Measurements from ENCODE around the gene TMEM217.

- no peak for TF ChIP-seq MAFK (IDR thresholded peaks at IDR 0.05; ENCODE audit: low read depth, low read length)
- no peak for TF ChIP-seq CTCF (conservative IDR thresholded peaks at IDR 0.05; ENCODE audit: low read depth, low read length)
- TF ChIP-seq RCOR1 (IDR thresholded peaks at IDR 0.05; ENCODE audit: insufficient replicate concordance, low read length), result no peak
- no peak for TF ChIP-seq BHLHE40 (IDR thresholded peaks at IDR 0.05; ENCODE audit: low read depth, low read length)
- TF ChIP-seq POLR2A (IDR thresholded peaks at IDR 0.05; ENCODE audit: low read depth, low read length), result no peak
- TF ChIP-seq SMC3 (IDR thresholded peaks at IDR 0.05; ENCODE audit: low read depth, low read length), result no peak
- TF ChIP-seq CHD1 (IDR thresholded peaks at IDR 0.05; ENCODE audit: low read depth, low read length), result no peak
- no peak for TF ChIP-seq RAD21 (IDR thresholded peaks at IDR 0.05; ENCODE audit: low read length)
- TF ChIP-seq RFX5 (IDR thresholded peaks at IDR 0.05; ENCODE audit: low read depth, low read length), result no peak
- no peak for TF ChIP-seq USF2 (IDR thresholded peaks at IDR 0.05; ENCODE audit: low read depth, low read length)
Observed at GRCh38 chr6:37298958-37299357, 41.0 kb upstream of the TMEM217 start.

Data from IMR-90 (cell line).